ENCODE measurements around the gene SHKBP1. TPM values are rescaled to one million over a fixed set of nuclear protein-coding genes. Genes with fewer than 3 reads are reported as not detected.

Gene SHKBP1
- total and polyA plus RNA-seq, 9 of the 15 experiments (the other 6 are each of a cell fraction or from before 2014, with no cell fraction given) = 1.2 to 58.1 (median 22.3) TPM

- TF ChIP-seq ZBTB1 (CRISPR knock-in tag; IDR thresholded peaks at IDR 0.05; ENCODE audit: borderline replicate concordance, low read depth) = no peak
- TF ChIP-seq RAD51 (IDR thresholded peaks at IDR 0.05; ENCODE audit: borderline replicate concordance, low read depth) = peak; percentile 62; the same call in 1 of the 2 replicates
- peak; percentile 41 for TF ChIP-seq HNRNPLL (IDR thresholded peaks at IDR 0.05; ENCODE audit: low read depth, low read length, poor library complexity, severe bottlenecking)
- TF ChIP-seq STAT6 (CRISPR knock-in tag; IDR thresholded peaks at IDR 0.05) = no peak
- TF ChIP-seq MIER1 (IDR thresholded peaks at IDR 0.05; ENCODE audit: low read depth) = no peak
- no peak for TF ChIP-seq SMC3 (conservative IDR thresholded peaks at IDR 0.05; ENCODE audit: insufficient read depth, low read depth, low read length)
- peak; percentile 65; the same call in 1 of the 2 replicates for TF ChIP-seq ZNF407 (IDR thresholded peaks at IDR 0.05; ENCODE audit: low read depth)
- no peak for TF ChIP-seq PURB (CRISPR knock-in tag; IDR thresholded peaks at IDR 0.05; ENCODE audit: low read depth)
- 0 out of 2 replicates have a peak, but pooled peaks have one; percentile 58 for TF ChIP-seq NBN (IDR thresholded peaks at IDR 0.05; ENCODE audit: low read depth)
Measured at GRCh38 chr19:40612831-40613689, 36.4 kb downstream of the SHKBP1 start (continued).

Data from K562 (cell line).